GM18909 (cell line): ENCODE results near the gene CASP9.
"Not testable (repeated sequence)": the region's sequence is repeated elsewhere in the genome, so short reads cannot be mapped to it uniquely, and the experiment has no call there.

Experiments used
- ATAC-seq: cut with Tn5 transposase; IDR thresholded peaks from one replicate; pipeline ENCODE4 v1.9.1; 2021; ENCODE audit warnings: mild to moderate bottlenecking; ENCODE audit not compliant: unreplicated experiment, poor library complexity

The CASP9 gene

DNA sequence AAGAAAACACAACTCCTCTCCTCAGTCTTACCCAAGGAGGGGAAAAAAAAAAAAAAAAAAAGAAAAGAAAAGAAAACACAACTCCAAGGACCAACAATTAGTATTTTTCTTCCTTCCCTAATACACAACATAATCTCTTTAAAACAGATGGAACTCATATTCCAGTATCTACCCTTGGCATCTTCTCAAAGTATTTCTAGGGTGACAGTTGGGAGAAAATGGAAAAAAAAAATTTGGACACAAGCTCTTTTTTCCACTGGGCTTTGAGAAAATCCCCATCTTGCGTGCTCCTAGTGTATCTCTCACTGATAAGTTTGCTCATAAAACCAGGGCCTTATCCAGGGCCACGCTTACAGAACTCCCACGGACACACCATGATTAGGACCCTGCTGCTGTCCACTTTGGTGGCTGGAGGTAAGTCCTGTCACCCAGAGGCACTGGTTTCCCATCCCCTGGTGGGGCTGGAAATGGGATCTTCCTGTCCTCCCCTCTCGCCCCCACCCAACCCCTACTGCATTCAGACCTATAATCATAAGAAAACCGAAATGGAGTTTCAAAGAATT is 48.2 kb downstream of the CASP9 start, which contains the start of gene CELA2B:
Gene CELA2B (plus strand): TSS at position 353 of the 563 bp plus-strand sequence. CDS start 22 bp downstream, at position 375.
- ATAC-seq = no peak

DNA sequence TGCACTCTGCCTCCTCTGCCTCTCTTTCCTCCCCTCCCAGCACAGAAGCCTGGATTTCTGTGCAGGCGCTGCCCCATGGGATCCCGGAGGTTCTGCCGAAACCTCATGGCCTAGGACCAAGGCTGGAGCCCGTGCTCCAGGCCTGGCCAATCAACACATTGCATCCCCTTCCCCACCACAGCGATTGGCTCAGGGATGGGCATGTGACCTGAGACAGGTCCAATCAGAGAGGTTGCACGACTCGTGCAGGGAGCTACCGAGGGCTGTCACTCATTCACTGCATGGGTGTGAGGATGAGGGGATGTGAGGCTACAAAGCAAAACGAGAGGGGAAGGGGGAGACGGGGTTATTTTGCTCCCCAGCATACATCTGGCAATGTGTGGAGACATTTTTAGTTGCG is 51.4 kb downstream of the CASP9 start:
- no peak for ATAC-seq

DNA sequence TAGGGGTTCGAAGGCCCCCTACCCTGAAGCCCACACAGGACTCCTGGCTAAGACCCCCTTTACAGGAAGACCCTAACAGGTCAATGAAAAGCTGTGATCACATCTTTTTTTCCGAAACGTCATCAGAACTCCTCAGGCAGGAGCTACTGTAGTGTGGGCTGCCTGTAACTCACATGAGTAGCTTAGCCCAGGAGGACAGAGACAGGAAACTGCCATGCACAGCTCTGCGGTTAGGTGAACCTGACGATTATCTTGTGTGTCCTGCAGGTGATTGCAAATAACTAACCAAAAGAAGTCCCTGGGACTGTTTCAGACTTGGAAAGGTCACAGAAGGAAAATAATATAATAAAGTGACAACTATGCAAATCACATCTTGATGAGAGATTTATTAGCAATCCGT is 52.3 kb downstream of the CASP9 start:
- not testable (repeated sequence) for ATAC-seq

DNA sequence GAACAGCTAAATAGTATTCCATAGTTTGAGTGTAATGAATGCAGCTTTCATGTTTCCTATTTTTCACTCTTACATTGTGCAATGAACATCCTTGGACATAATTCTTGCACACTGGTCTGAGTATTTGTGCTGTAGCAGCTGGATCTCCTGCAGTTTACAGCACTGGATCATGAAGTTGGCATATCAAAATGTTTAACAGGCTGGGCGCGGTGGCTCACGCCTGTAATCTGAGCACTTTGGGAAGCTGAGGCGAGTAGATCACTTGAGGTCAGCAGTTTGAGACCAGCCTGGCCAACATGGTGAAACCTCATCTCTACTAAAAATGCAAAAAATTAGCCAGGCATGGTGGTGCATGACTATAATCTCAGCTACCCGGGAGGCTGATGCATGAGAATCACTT is 52.9 kb downstream of the CASP9 start:
- not testable (repeated sequence) for ATAC-seq

DNA sequence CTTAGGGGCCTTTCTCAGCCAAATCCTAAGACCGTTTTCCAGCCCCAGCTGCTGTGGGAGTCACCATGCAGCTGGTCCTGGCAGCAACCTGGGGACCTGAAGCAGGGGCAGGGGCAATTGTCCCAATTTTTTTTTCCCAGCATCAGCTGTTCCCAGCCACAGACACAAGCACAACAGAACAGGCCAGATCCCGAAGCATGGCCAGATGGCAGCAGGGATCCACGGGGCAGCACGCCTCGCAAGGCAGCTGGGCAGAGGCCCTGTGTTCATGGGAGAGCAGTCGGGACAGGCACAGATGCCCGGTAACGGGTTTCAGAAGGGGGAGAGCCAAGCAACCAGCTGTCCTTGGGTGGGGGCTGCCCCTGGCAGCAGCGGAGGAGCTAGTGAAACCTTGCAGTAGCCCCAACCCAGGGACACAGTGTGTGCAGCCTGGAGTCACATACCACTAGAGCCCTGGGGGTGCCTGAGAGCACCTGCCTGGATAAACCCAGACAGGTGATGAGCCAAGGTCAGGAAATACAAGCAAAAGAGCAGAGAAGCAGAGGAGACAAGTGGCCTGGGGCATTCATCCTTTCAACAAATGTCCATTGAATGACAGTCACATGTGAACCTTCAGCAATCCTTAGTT is 54.1 kb downstream of the CASP9 start:
- not testable (repeated sequence) for ATAC-seq

DNA sequence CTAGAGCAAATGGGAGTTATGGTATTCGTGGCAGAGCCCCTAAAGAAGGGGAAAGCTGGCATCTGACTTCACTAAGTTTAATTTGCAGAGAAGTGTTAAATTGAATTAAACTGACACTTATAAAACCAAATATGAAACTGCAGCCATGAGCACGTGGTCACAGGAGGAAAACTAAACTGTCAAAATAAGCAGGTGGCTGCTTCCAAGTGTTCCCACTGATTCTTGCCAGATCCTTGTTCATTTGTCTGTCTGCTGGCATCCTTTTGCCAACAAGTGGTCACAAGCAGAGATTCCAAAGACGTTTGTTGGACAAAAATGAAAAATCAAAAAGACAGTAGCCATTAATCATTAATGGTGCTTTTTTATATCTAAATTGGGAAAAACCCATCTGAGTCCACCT is 54.7 kb downstream of the CASP9 start:
- no peak for ATAC-seq

DNA sequence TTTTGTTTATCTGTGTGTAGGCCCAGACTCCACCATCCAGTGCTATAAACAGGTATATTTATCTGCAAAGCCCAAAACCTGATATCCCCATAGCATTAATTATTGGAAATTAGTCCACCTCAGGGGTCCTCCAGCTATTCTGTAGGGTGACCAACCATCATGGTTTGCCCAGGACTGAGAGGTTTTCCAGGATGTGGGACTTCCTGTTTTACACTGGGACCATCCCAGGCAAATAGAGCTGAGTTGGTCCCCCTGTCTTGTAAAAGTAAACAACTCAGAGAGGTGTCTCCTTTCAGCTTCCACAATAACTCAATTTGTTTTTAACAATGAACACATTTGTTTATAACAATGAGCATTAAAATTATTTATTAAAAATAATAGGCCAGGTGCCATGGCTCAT is 55.9 kb downstream of the CASP9 start:
- ATAC-seq = no peak

DNA sequence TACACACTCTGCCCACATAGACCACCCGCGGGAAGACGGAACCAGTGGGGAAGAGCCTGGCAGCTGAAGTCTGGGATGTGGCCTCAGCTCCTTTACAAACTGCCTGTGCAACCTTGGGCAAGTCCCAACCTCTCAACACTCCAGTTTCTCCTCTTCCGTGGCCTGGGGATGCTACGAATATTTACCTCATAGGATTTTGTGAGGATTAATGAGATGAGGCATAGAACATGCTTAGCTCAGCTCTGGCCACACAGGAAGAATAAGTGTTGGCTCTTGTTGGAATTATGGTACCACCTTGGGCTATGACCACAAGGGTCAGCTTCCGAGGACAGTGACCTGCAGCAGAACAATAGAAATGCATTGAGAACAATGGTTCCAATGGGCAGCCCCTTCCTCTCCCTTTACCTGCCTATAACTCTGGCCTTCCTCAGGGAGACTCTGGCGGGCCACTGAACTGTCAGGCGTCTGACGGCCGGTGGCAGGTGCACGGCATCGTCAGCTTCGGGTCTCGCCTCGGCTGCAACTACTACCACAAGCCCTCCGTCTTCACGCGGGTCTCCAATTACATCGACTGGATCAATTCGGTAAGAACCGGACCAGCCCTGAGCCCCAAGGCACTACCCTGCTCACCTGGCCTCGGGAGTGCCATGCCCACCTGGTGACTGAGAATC is 56.9 kb downstream of the CASP9 start:
- not testable (repeated sequence) for ATAC-seq

DNA sequence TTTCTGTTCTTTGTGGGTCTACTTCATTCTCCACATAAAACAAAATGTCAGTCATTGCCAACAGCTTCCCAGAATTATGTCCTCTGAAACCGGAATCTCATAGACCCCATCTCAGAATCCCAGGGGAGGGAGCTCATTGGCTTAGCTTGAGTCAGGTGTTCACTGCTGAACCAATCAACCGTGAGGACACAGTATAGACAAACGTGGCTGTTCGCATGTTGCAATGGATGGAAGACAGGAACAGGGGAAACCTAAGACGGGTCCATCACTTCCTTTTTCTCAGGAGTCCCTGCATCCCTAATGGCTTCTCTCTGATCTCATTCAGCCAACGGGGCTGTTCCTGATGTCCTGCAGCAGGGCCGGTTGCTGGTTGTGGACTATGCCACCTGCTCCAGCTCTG is 58.3 kb downstream of the CASP9 start:
- ATAC-seq = no peak

DNA sequence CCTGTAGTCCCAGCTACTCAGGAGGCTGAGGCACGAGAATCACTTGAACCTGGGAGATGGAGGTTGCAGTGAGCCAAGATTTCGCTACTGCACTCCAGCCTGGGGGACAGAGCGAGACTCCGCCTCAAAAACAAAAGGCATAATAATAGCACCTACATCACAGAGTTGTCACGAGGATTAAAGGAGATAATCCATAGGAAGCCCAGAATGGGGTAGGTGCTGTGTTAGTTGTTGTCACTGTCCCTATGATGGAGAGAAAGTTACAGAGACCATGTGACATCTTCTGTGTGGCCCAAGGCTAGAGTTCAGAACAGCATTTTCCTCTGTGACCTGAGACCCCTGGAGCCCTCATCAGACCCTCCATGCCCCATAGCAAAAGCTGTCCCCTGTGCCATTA is 60.1 kb downstream of the CASP9 start:
- not testable (repeated sequence) for ATAC-seq

DNA sequence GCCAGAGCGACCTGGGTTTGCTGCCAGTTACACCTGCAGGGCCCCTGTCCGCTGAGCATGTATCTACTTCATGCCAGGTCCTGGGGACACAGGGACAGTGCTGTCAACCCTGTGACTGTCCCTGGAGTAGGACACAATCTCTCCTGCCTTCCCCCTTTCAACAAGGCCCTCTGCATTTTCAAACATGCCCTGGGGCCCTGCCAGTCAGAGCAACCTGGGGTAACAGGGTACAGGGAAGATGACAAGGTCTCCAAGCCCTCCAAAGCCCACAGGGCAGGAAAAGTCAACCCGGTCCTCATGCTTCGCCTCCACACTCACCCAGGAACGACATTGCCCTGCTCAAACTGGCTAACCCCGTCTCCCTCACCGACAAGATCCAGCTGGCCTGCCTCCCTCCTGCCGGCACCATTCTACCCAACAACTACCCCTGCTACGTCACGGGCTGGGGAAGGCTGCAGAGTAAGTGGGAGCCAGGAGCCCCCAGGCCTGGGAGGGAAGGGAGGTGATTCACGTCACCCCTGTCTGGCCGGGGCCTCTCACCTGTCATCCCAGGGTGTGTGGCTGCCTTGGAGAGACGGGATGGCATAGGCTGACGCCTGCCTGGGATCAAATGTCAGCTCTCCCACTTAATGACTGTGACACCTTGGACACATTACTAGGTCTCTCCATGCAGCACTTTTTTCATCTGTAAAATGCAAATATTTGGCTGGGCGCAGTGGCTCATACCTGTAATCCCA is 60.8 kb downstream of the CASP9 start:
- not testable (repeated sequence) for ATAC-seq

DNA sequence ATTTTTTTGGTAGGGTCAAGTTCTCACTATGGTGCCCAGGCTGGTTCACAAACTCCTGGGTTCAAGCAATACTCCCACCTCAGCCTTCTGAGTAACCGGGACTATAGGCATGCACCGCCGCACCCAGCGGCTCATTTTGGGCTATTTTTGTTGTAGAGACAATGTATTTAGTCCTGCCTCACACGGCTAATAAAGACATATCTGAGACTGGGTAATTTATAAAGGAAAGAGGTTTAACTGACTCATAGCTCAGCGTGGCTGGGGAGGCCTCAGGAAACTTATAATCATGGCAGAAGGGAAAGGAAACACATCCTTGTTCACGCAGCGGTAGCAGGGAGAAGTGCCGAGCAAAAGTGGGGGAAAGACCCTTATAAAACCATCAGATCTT is 63.3 kb downstream of the CASP9 start:
- no peak for ATAC-seq

DNA sequence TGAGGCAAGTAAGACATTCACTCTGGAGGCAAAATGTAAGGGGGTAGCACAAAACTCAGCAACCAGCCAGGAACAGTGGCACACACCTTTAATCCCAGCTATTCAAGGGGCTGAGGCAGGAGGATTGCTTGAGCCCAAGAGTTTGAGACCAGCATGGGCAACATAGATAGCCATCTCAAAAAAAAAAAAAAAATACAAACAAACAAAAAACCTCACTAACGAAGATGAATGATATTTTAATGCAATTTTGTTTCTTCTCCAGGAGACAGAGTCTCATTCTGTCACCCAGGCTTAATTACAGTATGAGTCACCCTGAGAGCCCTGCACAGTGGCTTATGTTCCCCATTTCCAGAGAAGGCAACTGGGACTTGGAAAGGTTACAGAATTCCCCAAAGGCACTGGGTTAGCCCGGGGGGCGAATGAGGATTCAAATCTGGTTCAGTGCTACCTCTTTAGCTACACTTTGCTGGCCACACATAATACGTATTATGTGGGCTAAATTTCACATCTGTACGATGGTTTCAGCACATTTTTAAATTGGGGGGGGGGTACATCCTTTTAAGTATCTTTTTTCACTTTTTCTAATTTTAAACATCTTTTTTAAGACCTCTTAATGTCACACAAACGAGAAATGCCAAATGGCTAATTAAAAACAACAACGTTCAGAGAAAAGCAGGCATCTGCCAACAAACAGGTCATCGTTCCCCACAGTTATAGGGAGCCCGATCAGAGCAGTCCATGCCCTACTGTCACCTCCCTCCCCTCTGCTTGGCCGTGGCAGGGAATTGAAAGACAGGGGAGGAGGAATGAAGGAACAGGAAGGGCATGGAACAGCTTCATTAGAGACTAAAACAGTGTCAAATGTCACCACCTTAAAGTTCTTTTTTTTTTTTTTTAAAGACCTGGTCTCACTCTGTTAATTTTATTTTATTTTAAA is 64.0 kb downstream of the CASP9 start:
- ATAC-seq = no peak

DNA sequence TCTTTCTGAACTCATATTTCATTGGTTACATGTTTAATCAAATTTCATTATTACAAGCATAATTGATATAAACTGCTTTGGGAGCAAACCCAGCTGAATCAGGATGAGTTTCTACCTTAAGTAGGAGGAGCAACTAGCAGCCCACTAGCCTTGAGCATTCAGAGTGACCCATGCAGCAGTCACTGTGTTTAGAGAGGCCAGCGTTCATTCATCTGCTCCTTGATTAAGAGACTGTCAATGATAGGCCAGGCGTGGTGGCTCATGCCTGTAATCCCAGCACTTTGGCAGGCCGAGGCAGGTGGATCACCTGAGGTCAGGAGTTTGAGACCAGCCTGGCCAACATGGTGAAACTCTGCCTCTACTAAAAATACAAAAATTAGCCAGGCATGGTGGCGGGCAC is 65.6 kb downstream of the CASP9 start:
- ATAC-seq = not testable (repeated sequence)

DNA sequence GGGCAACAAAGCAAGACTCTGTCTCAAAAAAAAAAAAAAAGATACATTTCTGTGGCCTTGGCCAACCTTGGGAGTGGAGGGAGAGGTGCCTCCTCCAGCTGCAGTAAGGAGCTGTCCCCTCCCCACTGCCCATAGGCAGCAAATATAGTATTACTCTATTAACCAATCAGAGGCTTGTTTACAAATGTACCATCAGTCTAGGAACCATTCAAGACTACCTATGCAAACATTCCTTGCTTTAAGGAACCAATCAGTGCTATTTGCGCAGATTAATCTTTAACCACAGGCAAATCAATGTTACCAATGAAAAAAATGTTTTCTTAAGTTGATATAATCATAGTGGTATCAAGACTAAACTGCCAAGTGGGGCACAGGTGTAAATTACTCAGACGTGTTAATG is 66.4 kb downstream of the CASP9 start:
- no peak for ATAC-seq

DNA sequence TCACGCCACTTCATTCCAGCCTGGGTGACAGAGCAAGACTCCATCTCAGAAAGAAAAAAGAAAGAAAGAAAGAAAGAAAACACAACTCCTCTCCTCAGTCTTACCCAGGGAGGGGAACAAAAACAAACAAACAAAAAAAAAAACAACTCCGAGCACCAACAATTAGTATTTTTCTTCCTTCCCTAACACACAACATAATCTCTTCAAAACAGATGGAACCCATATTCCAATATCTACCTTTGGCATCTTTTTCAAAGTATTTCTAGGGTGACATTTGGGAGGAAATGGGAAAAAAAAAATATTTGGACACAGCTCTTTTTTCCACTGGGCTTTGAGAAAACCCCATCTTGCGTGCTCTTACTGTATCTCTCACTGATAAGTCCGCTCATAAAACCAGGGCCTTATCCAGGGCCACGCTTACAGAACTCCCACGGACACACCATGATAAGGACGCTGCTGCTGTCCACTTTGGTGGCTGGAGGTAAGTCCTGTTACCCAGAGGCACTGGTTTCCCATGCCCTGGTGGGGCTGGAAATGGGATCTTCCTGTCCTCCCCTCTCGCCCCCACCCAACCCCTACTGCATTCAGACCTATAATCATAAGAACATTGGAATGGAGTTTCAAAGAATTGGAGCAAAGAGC is 67.6 kb downstream of the CASP9 start, which contains the start of gene CELA2A:
Gene CELA2A (plus strand): TSS at position 420 of the 642 bp plus-strand sequence. CDS start 22 bp downstream, at position 442.
- no peak for ATAC-seq

DNA sequence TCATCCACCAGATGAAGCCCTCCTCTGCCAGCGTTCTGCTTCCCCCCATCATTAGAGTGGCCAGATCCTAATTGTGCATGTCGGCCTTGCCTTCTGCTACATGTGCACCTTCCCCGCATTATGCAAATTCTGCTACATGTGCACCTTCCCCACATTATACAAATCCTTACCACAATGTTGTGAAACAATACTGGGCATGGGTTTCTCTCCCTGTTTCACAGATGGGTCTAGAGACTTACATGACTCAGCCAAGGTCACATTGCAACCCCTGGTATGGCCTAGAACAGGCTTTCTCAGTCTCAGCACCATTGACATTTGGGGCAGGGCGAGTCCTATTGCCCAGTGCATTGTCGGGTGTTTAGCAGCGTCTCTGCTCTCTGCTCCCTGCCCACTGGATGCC is 68.5 kb downstream of the CASP9 start:
- ATAC-seq = no peak

DNA sequence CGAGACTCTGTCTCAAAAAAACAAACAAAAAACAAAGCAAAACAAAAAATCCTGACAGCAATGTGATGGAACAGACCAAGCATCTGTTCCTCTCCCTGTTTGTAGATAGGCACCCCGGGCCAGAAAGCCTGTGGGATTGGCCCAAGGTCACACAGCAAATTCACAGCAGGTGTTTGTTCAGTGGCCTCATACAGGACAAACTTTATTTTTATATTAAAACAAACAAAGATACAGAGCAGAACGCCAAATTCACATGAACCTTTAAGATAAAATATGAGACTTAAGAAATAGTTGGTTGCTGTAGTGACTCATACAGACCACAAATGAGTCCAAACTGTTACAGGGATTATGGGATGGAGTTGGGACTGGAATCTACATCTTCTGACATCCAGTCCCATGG is 69.8 kb downstream of the CASP9 start:
- ATAC-seq = no peak

DNA sequence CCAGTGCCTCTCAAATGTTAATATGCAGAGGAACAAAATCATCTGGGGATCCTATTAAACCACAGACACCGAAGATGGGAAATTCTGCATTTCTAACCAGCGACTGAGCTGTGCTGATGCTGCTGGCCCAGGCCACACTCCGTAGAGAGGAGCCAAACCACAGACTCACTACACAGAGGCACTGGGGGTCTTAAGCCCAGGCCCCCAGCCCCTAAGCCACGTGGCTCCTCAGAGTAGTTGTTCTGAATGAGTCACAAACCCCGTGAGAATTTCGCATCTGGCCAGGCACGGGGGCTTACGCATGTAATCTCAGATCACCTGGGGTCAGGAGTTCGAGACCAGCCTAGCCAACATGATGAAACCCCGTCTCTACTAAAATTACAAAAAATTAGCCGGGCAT is 70.3 kb downstream of the CASP9 start:
- no peak for ATAC-seq
